ENCODE results near the gene RPL22.

RPL22 gene

DNA sequence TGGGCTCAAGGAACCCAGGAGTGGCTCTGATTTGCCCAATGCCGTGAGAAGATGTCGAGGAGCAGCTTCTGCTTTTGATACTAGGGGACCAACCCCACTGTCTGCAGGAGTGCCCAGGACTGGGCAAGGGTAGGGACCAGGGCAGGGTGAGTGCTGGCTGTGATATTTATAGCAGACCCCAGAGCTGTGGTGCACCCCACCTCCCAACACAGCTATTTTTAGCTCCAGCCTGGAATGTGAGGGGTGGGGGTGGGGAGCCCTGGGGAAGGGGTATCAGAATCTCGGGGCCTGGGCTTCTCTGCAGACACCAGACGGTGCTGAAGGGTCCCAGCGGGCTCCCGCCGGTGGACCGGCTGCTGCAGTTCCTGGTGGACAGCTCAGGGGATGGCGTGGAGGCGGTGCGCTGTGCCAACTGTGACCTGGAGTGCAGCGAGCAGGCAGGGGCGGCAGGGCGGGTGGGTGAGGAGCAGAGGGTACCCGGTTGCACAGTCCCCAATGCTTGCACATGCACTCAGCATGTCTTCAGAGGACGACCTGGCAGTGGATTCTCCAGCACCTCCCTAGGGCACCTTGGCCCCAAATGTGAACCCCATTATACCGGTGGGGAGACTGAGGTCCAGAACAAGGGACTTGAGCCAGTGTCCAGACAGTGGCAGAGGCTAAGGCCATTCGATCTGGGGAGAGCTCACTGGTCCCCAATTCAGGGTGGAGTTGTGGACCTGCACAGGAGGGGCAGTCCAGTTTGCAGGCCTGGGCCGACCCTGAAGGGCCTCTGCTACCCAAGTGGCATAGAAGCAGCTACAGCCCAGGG, 7.9 kb upstream of the RPL22 start:
- no peak overlapping the region for H3K9ac ChIP-seq (ENCODE audit: low read depth, low read length)
- no peak for ATAC-seq (ENCODE audit: insufficient read depth, low read depth)
- TF ChIP-seq, protein P1, sequence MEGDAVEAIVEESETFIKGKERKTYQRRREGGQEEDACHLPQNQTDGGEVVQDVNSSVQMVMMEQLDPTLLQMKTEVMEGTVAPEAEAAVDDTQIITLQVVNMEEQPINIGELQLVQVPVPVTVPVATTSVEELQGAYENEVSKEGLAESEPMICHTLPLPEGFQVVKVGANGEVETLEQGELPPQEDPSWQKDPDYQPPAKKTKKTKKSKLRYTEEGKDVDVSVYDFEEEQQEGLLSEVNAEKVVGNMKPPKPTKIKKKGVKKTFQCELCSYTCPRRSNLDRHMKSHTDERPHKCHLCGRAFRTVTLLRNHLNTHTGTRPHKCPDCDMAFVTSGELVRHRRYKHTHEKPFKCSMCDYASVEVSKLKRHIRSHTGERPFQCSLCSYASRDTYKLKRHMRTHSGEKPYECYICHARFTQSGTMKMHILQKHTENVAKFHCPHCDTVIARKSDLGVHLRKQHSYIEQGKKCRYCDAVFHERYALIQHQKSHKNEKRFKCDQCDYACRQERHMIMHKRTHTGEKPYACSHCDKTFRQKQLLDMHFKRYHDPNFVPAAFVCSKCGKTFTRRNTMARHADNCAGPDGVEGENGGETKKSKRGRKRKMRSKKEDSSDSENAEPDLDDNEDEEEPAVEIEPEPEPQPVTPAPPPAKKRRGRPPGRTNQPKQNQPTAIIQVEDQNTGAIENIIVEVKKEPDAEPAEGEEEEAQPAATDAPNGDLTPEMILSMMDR (IDR thresholded peaks at IDR 0.05; ENCODE audit: borderline replicate concordance, extremely low read depth, low read length, poor library complexity, severe bottlenecking) = no peak
- TF ChIP-seq EZH2 (IDR thresholded peaks at IDR 0.05; ENCODE audit: borderline replicate concordance, low read depth, low read length, severe bottlenecking) = no peak
- DNase-seq = no peak
- no peaks in the 10 kb centered on the region for H3K9me3 ChIP-seq (ENCODE audit: insufficient read depth, low read length, severe bottlenecking)
- H3K27ac ChIP-seq (ENCODE audit: low read length) = no peak overlapping the region
- H3K79me2 ChIP-seq (ENCODE audit: insufficient read depth, low read length) = no peaks in the 10 kb centered on the region
- no peaks in the 10 kb centered on the region for H3K27me3 ChIP-seq (ENCODE audit: insufficient read depth, low read length, poor library complexity)
- H3K4me3 ChIP-seq (ENCODE audit: low read depth in 1 of 2, low read length in 2 of 2) = no peak overlapping the region
- H3K4me1 ChIP-seq (ENCODE audit: insufficient read depth, low read length) = no peaks in the 10 kb centered on the region
- H3K4me2 ChIP-seq (ENCODE audit: insufficient read depth, low read length) = no peak overlapping the region
- H3K36me3 ChIP-seq (ENCODE audit: insufficient read depth, low read length) = no peaks in the 10 kb centered on the region
- H4K20me1 ChIP-seq (ENCODE audit: insufficient read depth, low read length) = peaks cover 4% of the 10 kb centered on the region; the same call in 1 of the 2 replicates
- H2AFZ ChIP-seq (ENCODE audit: low read depth, low read length) = no peak overlapping the region

GRCh38 chr1:6206520-6206855, 7.1 kb upstream of the RPL22 start:
- no peak overlapping the region for H3K9ac ChIP-seq (ENCODE audit: low read depth, low read length)
- DNase-seq (no peak), ATAC-seq (ENCODE audit: insufficient read depth, low read depth) (no peak)
- no peak overlapping the region for H3K4me2 ChIP-seq (ENCODE audit: insufficient read depth, low read length)
- TF ChIP-seq, protein P1 (IDR thresholded peaks at IDR 0.05; ENCODE audit: borderline replicate concordance, extremely low read depth, low read length, poor library complexity, severe bottlenecking) = no peak
- no peak for TF ChIP-seq EZH2 (IDR thresholded peaks at IDR 0.05; ENCODE audit: borderline replicate concordance, low read depth, low read length, severe bottlenecking)
- H2AFZ ChIP-seq (ENCODE audit: low read depth, low read length) = no peak overlapping the region
- H4K20me1 ChIP-seq (ENCODE audit: insufficient read depth, low read length) = no peaks in the 10 kb centered on the region
- no peaks in the 10 kb centered on the region for H3K9me3 ChIP-seq (ENCODE audit: insufficient read depth, low read length, severe bottlenecking)
- H3K4me1 ChIP-seq (ENCODE audit: insufficient read depth, low read length) = no peaks in the 10 kb centered on the region
- no peaks in the 10 kb centered on the region for H3K79me2 ChIP-seq (ENCODE audit: insufficient read depth, low read length)
- no peaks in the 10 kb centered on the region for H3K36me3 ChIP-seq (ENCODE audit: insufficient read depth, low read length)
- no peak overlapping the region for H3K4me3 ChIP-seq (ENCODE audit: low read depth in 1 of 2, low read length in 2 of 2)
- H3K27me3 ChIP-seq (ENCODE audit: insufficient read depth, low read length, poor library complexity) = no peaks in the 10 kb centered on the region
- H3K27ac ChIP-seq (ENCODE audit: low read length) = no peak overlapping the region

- DNase-seq (no peak), ATAC-seq (ENCODE audit: insufficient read depth, low read depth) (no peak)
- Histone ChIP-seq H2AFZ (ENCODE audit: low read depth, low read length) (no peak within 1 kb of the TSS), H4K20me1 (ENCODE audit: insufficient read depth, low read length) (no peaks in the 10 kb centered on the region), H3K4me1 (ENCODE audit: insufficient read depth, low read length) (no peaks in the 10 kb centered on the region), H3K27ac (ENCODE audit: low read length) (no peak within 1 kb of the TSS), H3K4me2 (ENCODE audit: insufficient read depth, low read length) (no peak within 1 kb of the TSS), H3K27me3 (ENCODE audit: insufficient read depth, low read length, poor library complexity) (no peaks in the 10 kb centered on the region), H3K9me3 (ENCODE audit: insufficient read depth, low read length, severe bottlenecking) (no peaks in the 10 kb centered on the region), H3K36me3 (ENCODE audit: insufficient read depth, low read length) (no peaks in the 10 kb centered on the region), H3K79me2 (ENCODE audit: insufficient read depth, low read length) (no peaks in the 10 kb centered on the region), H3K9ac (ENCODE audit: low read depth, low read length) (no peak within 1 kb of the TSS), H3K4me3 (ENCODE audit: low read depth in 1 of 2, low read length in 2 of 2) (no peak within 1 kb of the TSS)
- TF ChIP-seq EZH2 (IDR thresholded peaks at IDR 0.05; ENCODE audit: borderline replicate concordance, low read depth, low read length, severe bottlenecking) = no peak
- TF ChIP-seq, protein P1 (IDR thresholded peaks at IDR 0.05; ENCODE audit: borderline replicate concordance, extremely low read depth, low read length, poor library complexity, severe bottlenecking) = no peak
Measured at GRCh38 chr1:6205849-6206519, 6.6 kb upstream of the RPL22 start, which contains the start of gene RNF207. Gene RNF207, plus strand, starts transcription at chr1:6206119. Its CDS starts 417 bp downstream, at chr1:6206536.

All from DND-41 (cell line).